Esophagus mucosa (tissue), 1 donor: ENCODE results near the gene DYNC1I1. TPM values are rescaled to one million over a fixed set of nuclear protein-coding genes. Genes with fewer than 3 reads are reported as not detected.

ENCODE experiments used
- ATAC-seq: fragments of 200-7000 bp; cut with Tn5 transposase; one replicate; pipeline ENCODE4 v1.9.1; 2020
- total RNA-seq: library from RNA; stranded (reverse); gene quantifications from one replicate; pipeline ENCODE4 v1.2.4, GENCODE V29; 2023
- donor health status: DM: yes; HTN: yes; CAD: no.

Gene DYNC1I1
- total RNA-seq, 1 donor from 2014 or later: 7.4 TPM

GRCh38 chr7:96089511-96089910, 317.2 kb downstream of the DYNC1I1 start:
- no peak for ATAC-seq

GRCh38 chr7:96090756-96091155, 318.4 kb downstream of the DYNC1I1 start:
- ATAC-seq: no peak

GRCh38 chr7:96093435-96093834, 321.1 kb downstream of the DYNC1I1 start:
- no peak for ATAC-seq

GRCh38 chr7:96097835-96098234, 325.5 kb downstream of the DYNC1I1 start:
- ATAC-seq: no peak

GRCh38 chr7:96100737-96101136, 328.4 kb downstream of the DYNC1I1 start:
- ATAC-seq: no peak

GRCh38 chr7:96102096-96102811, 329.9 kb downstream of the DYNC1I1 start:
- no peak for ATAC-seq

GRCh38 chr7:96104984-96105383, 332.6 kb downstream of the DYNC1I1 start:
- no peak for ATAC-seq

GRCh38 chr7:96111405-96111804, 339.1 kb downstream of the DYNC1I1 start:
- no peak for ATAC-seq

GRCh38 chr7:96114190-96114589, 341.8 kb downstream of the DYNC1I1 start:
- no peak for ATAC-seq

- no peak for ATAC-seq
These were observed 343.8 kb downstream of the DYNC1I1 start for GRCh38 chr7:96116173-96116572.

- no peak for ATAC-seq
These were observed 346.2 kb downstream of the DYNC1I1 start for GRCh38 chr7:96118449-96119001.

GRCh38 chr7:96120445-96121225, 348.3 kb downstream of the DYNC1I1 start:
- no peak for ATAC-seq

GRCh38 chr7:96121752-96122151, 349.4 kb downstream of the DYNC1I1 start:
- ATAC-seq: no peak

GRCh38 chr7:96122746-96123145, 350.4 kb downstream of the DYNC1I1 start:
- ATAC-seq: no peak

- ATAC-seq: no peak
These were observed 354.0 kb downstream of the DYNC1I1 start for GRCh38 chr7:96126382-96126781.

GRCh38 chr7:96127746-96128145, 355.4 kb downstream of the DYNC1I1 start:
- ATAC-seq: no peak

- ATAC-seq: no peak
These were observed 359.2 kb downstream of the DYNC1I1 start for GRCh38 chr7:96131525-96131924.

- peak; percentile 66 for ATAC-seq
These were observed 362.9 kb downstream of the DYNC1I1 start for GRCh38 chr7:96135241-96135640.

- ATAC-seq: peak; percentile 79
These were observed 364.4 kb downstream of the DYNC1I1 start for GRCh38 chr7:96136600-96137239.

- no peak for ATAC-seq
These were observed 371.3 kb downstream of the DYNC1I1 start for GRCh38 chr7:96143495-96144259.

GRCh38 chr7:96144260-96144526, 371.8 kb downstream of the DYNC1I1 start:
- no peak for ATAC-seq
